Measurements from ENCODE around the gene PAX8.

GRCh38 chr2:113179446-113180045, 99.2 kb downstream of the PAX8 start:
- no peak for TF ChIP-seq POLR2AphosphoS5 (IDR thresholded peaks at IDR 0.05; ENCODE audit: low read depth, low read length)
- TF ChIP-seq POLR2A (IDR thresholded peaks at IDR 0.05; ENCODE audit: low read depth, low read length) = no peak

Data from GM12892 (cell line).